HepG2 (cell line): ENCODE data around the gene MYORG. TPM values are rescaled to one million over a fixed set of nuclear protein-coding genes. Genes with fewer than 3 reads are reported as not detected.

Experiments
- BRD4 ChIP-seq: sonication (generic); formaldehyde crosslinking; IDR thresholded peaks from 2 replicates; pipeline ENCODE4 v1.4.0; 2020; ENCODE audit warnings: missing genetic modification reagents
- ETV5 ChIP-seq: IDR thresholded peaks from 2 replicates; pipeline ENCODE4 v1.6.1; 2018; ENCODE audit warnings: missing biosample characterization, missing genetic modification reagents, inconsistent platforms, borderline replicate concordance
- HINFP ChIP-seq: sonication (generic); formaldehyde crosslinking; IDR thresholded peaks from 2 replicates; pipeline ENCODE4 v1.4.0; 2020; ENCODE audit warnings: low read depth, mild to moderate bottlenecking, missing genetic modification reagents
- HNF4A ChIP-seq: sonication (generic); formaldehyde crosslinking; IDR thresholded peaks from 2 replicates; pipeline ENCODE4 v1.4.0; 2020; ENCODE audit warnings: missing genetic modification reagents
- HOXD1 ChIP-seq: sonication (generic); formaldehyde crosslinking; IDR thresholded peaks from 2 replicates; pipeline ENCODE4 v1.5.0; 2020; ENCODE audit warnings: missing genetic modification reagents
- IRF2 ChIP-seq: IDR thresholded peaks from 2 replicates; pipeline ENCODE4 v1.6.1; 2018; ENCODE audit warnings: missing genetic modification reagents, missing compliant biosample characterization
- JUN ChIP-seq: sonication (generic); formaldehyde crosslinking; IDR thresholded peaks from 2 replicates; pipeline ENCODE4 v1.4.0; 2020; ENCODE audit warnings: mild to moderate bottlenecking, missing genetic modification reagents
- KDM1A ChIP-seq: IDR thresholded peaks from 2 replicates; pipeline ENCODE4 v1.6.1; 2016; ENCODE audit warnings: missing compliant biosample characterization
- MAF1 ChIP-seq: sonication (generic); formaldehyde crosslinking; IDR thresholded peaks from 2 replicates; pipeline ENCODE4 v1.5.0; 2020; ENCODE audit warnings: missing genetic modification reagents, borderline replicate concordance
- MYC ChIP-seq: sonication (generic); formaldehyde crosslinking; IDR thresholded peaks from 2 replicates; pipeline ENCODE4 v1.9.0; 2021; ENCODE audit warnings: missing genetic modification reagents, borderline replicate concordance
- NCOA1 ChIP-seq: sonication (generic); formaldehyde crosslinking; IDR thresholded peaks from 2 replicates; pipeline ENCODE4 v1.9.0; 2021; ENCODE audit warnings: missing genetic modification reagents
- NPAS2 ChIP-seq: sonication (generic); formaldehyde crosslinking; IDR thresholded peaks from 2 replicates; pipeline ENCODE4 v1.8.0; 2022; ENCODE audit warnings: mild to moderate bottlenecking, missing genetic modification reagents, borderline replicate concordance
- PCBP1 ChIP-seq: fragments of 200-400 bp; formaldehyde crosslinking; IDR thresholded peaks from 2 replicates; pipeline ENCODE4 v1.6.1; 2017; ENCODE audit warnings: mild to moderate bottlenecking, low read depth, low read length, borderline replicate concordance
- PHF8 ChIP-seq: sonication (generic); formaldehyde crosslinking; IDR thresholded peaks from 2 replicates; pipeline ENCODE4 v1.5.0; 2020; ENCODE audit warnings: missing genetic modification reagents
- SIX1 ChIP-seq: sonication (generic); formaldehyde crosslinking; IDR thresholded peaks from 2 replicates; pipeline ENCODE4 v1.4.0; 2020; ENCODE audit warnings: missing genetic modification reagents, borderline replicate concordance
- SKIL ChIP-seq: sonication (generic); formaldehyde crosslinking; IDR thresholded peaks from 2 replicates; pipeline ENCODE4 v1.8.0; 2022; ENCODE audit warnings: missing genetic modification reagents, mild to moderate bottlenecking, moderate library complexity, borderline replicate concordance
- SOX13 ChIP-seq, 3 experiments: fragments of 450-650 bp in 1 of 3; sonication (generic) in 1 of 3; formaldehyde crosslinking in 1 of 3; IDR thresholded peaks in 2 of 3; conservative IDR thresholded peaks in 1 of 3; 2 replicates each; pipeline versions ENCODE4 v1.5.0 to v1.6.1; 2016 to 2020; ENCODE audit warnings: antibody characterized with exemption in 1 of 3, mild to moderate bottlenecking in 1 of 3, missing compliant biosample characterization in 1 of 3, missing genetic modification reagents in 1 of 3, moderate library complexity in 1 of 3
- TP53 ChIP-seq: sonication (generic); formaldehyde crosslinking; conservative IDR thresholded peaks from 2 replicates; pipeline ENCODE4 v1.4.0; 2020; ENCODE audit warnings: missing genetic modification reagents
- ZNF17 ChIP-seq: sonication (generic); formaldehyde crosslinking; IDR thresholded peaks from 2 replicates; pipeline ENCODE4 v1.5.0; 2020; ENCODE audit warnings: mild to moderate bottlenecking, missing genetic modification reagents
- ZNF274 ChIP-seq: sonication (generic); formaldehyde crosslinking; IDR thresholded peaks from 2 replicates; pipeline ENCODE4 v1.5.1; 2020; ENCODE audit warnings: mild to moderate bottlenecking, missing genetic modification reagents
- ZNF703 ChIP-seq: sonication (generic); formaldehyde crosslinking; IDR thresholded peaks from 2 replicates; pipeline ENCODE4 v1.5.1; 2020; ENCODE audit warnings: missing genetic modification reagents, mild to moderate bottlenecking, moderate library complexity, borderline replicate concordance
- ZNF747 ChIP-seq: sonication (generic); formaldehyde crosslinking; IDR thresholded peaks from 2 replicates; pipeline ENCODE4 v1.8.1; 2023; ENCODE audit warnings: missing genetic modification reagents, mild to moderate bottlenecking, borderline replicate concordance
- ZNF766 ChIP-seq: sonication (generic); formaldehyde crosslinking; IDR thresholded peaks from 2 replicates; pipeline ENCODE4 v1.5.0; 2020; ENCODE audit warnings: missing genetic modification reagents, borderline replicate concordance
- ZNF772 ChIP-seq: sonication (generic); formaldehyde crosslinking; IDR thresholded peaks from 2 replicates; pipeline ENCODE4 v1.5.0; 2020; ENCODE audit warnings: mild to moderate bottlenecking, missing genetic modification reagents
- ZNF784 ChIP-seq: sonication (generic); formaldehyde crosslinking; IDR thresholded peaks from 2 replicates; pipeline ENCODE4 v1.5.1; 2020; ENCODE audit warnings: missing genetic modification reagents, mild to moderate bottlenecking, borderline replicate concordance
- ZSCAN30 ChIP-seq: sonication (generic); formaldehyde crosslinking; IDR thresholded peaks from 2 replicates; pipeline ENCODE4 v1.5.0; 2020; ENCODE audit warnings: mild to moderate bottlenecking, missing genetic modification reagents
- polyA plus RNA-seq, 8 experiments: library from polyadenylated mRNA; depleted of rRNA in 3 of 8; stranded (reverse) in 7 of 8; unstranded in 1 of 8; fragments of >200 nt; fragmentation: Illumina TruSeq in 4 of 8; extraction: Trizol in 4 of 8; gene quantifications; 2 replicates each; pipeline versions ENCODE4 v1.2.1 to v1.2.3, GENCODE V29; 2011 to 2016; ENCODE audit warnings: low read depth in 4 of 8, missing spikeins in 1 of 8, mixed read lengths in 1 of 8; ENCODE audit not compliant: insufficient read depth in 1 of 8
- total RNA-seq, 5 experiments: library from RNA; depleted of rRNA; stranded (reverse); fragments of >200 nt; fragmentation: Illumina TruSeq; extraction: Trizol; gene quantifications; 2 replicates each; pipeline ENCODE4 v1.2.3, GENCODE V29; 2016; ENCODE audit warnings: low read depth in 1 of 5

MYORG gene
- total and polyA plus RNA-seq, 2 of the 13 experiments (the other 11 are each of a cell fraction or from before 2014, with no cell fraction given), result 11.1 to 22.4 TPM

- peak; percentile 15; the same call in 1 of the 2 replicates for TF ChIP-seq IRF2 (CRISPR knock-in tag)
- 0 out of 2 replicates have a peak, but pooled peaks have one; percentile 41 for TF ChIP-seq ZNF784
- TF ChIP-seq ZSCAN30 (CRISPR knock-in tag), result no peak
- TF ChIP-seq ZNF703 (CRISPR knock-in tag), result 0 out of 2 replicates have a peak, but pooled peaks have one; percentile 36
- TF ChIP-seq MAF1, result no peak
- no peak for TF ChIP-seq HNF4A
- peak; percentile 39; the same call in 1 of the 2 replicates for TF ChIP-seq ETV5
- TF ChIP-seq HINFP (CRISPR knock-in tag), result 0 out of 2 replicates have a peak, but pooled peaks have one; percentile 15
- TF ChIP-seq NCOA1, result no peak
- TF ChIP-seq PHF8, result peak; percentile 5; the same call in 1 of the 2 replicates
- TF ChIP-seq ZNF747, result no peak
- TF ChIP-seq ZNF274 (CRISPR knock-in tag), result no peak
- TF ChIP-seq JUN (CRISPR knock-in tag), result no peak
- 0 out of 2 replicates have a peak, but pooled peaks have one; percentile 1 for TF ChIP-seq TP53 (CRISPR knock-in tag)
- no peak for TF ChIP-seq ZNF772 (CRISPR knock-in tag)
- TF ChIP-seq BRD4 (CRISPR knock-in tag), result 0 out of 2 replicates have a peak, but pooled peaks have one; percentile 42
- TF ChIP-seq ZNF766 (CRISPR knock-in tag), result no peak
- TF ChIP-seq KDM1A, result peak; percentile 7; the same call in 1 of the 2 replicates
- TF ChIP-seq HOXD1 (CRISPR knock-in tag), result no peak
- TF ChIP-seq MYC, result 0 out of 2 replicates have a peak, but pooled peaks have one; percentile 16
- TF ChIP-seq SKIL (CRISPR knock-in tag), result no peak
- 0 out of 2 replicates have a peak, but pooled peaks have one; percentile 4 for TF ChIP-seq SIX1 (CRISPR knock-in tag)
- no peak for TF ChIP-seq ZNF17 (CRISPR knock-in tag)
- 0 out of 2 replicates have a peak, but pooled peaks have one; percentile 64 for TF ChIP-seq PCBP1
- 0 out of 2 replicates have a peak, but pooled peaks have one; percentile 34 for TF ChIP-seq NPAS2 (CRISPR knock-in tag)
- TF ChIP-seq SOX13 (IDR thresholded peaks at IDR 0.05), result no peak
- peak in 1 of 2 experiments; percentile 28; a peak in 1 of 4 replicates for TF ChIP-seq SOX13 (CRISPR knock-in tag; conservative IDR thresholded peaks at IDR 0.05 in 1 of 2, IDR thresholded peaks at IDR 0.05 in 1 of 2)
Observed at GRCh38 chr9:34375901-34376595, 650 bp downstream of the MYORG start (continued).
